Endothelial cell of umbilical vein (primary cell): ENCODE measurements around the gene SLC22A8. TPM values are rescaled to one million over a fixed set of nuclear protein-coding genes. Genes with fewer than 3 reads are reported as not detected.
"Not testable (repeated sequence)": the region's sequence is repeated elsewhere in the genome, so short reads cannot be mapped to it uniquely, and the experiment has no call there.

Source experiments
- BruUV-seq: library from RNA; stranded (reverse); fragments of 400-500 nt; replicated peaks from 2 replicates; lab custom pipeline; 2021; lab: Mats Ljungman, UMichigan
- CTCF ChIA-PET: fragments of 300-600, 350-600 bp; sonication (Branson Sonifier 250); formaldehyde crosslinking; loops from one replicate; lab custom pipeline; 2021; ENCODE audit warnings: antibody characterized with exemption, inconsistent platforms; lab: Charles Lee
- POLR2A ChIA-PET: fragments of 300-600, 350-600 bp; sonication (Branson Sonifier 250); formaldehyde crosslinking; loops from one replicate; lab custom pipeline; 2021; ENCODE audit warnings: antibody characterized with exemption, inconsistent platforms; lab: Charles Lee
- DNase-seq: peaks from one replicate; pipeline ENCODE4 v3.0.0-alpha.2; 2011; ENCODE audit warnings: low read depth, low spot score
- FAIRE-seq: peaks from 2 replicates; lab custom pipeline; 2011; peaks lifted over from hg19 to GRCh38; lab: Jason Lieb, UNC
- H2AFZ ChIP-seq: 2 replicates; pipeline ENCODE4 v1.6.0; 2012; ENCODE audit warnings: low read depth, low read length, control low read depth, inconsistent platforms
- H3K27ac ChIP-seq: 2 replicates; pipeline ENCODE4 v1.5.1; 2011; ENCODE audit warnings: low read depth, mild to moderate bottlenecking, control low read depth, low read length, moderate library complexity; ENCODE audit not compliant: insufficient read depth
- H3K27me3 ChIP-seq, 2 experiments: 2 replicates each; pipeline versions ENCODE4 v1.6.0 to v1.6.1; 2011; ENCODE audit warnings: low read length in 2 of 2, mixed read lengths in 1 of 2; ENCODE audit not compliant: control insufficient read depth in 2 of 2, insufficient read depth in 2 of 2
- H3K36me3 ChIP-seq, 2 experiments: 2 replicates in 1 of 2; 3 replicates in 1 of 2; pipeline ENCODE4 v1.5.1; 2011; ENCODE audit warnings: low read length in 2 of 2, mild to moderate bottlenecking in 1 of 2, moderate library complexity in 1 of 2; ENCODE audit not compliant: control insufficient read depth in 2 of 2, insufficient read depth in 2 of 2; ENCODE audit errors: extremely low read depth in 1 of 2
- H3K4me1 ChIP-seq: 3 replicates; pipeline ENCODE4 v1.5.1; 2011; ENCODE audit warnings: mild to moderate bottlenecking, low read length; ENCODE audit not compliant: control insufficient read depth, insufficient read depth; ENCODE audit errors: extremely low read depth
- H3K4me2 ChIP-seq: 2 replicates; pipeline ENCODE4 v1.6.1; 2011; ENCODE audit warnings: low read length, control low read depth, mixed read lengths; ENCODE audit not compliant: insufficient read depth
- H3K4me3 ChIP-seq, 3 experiments: fragments of 200-600 bp in 1 of 3; sonication (generic), shearing (Covaris generic) in 1 of 3; replicated peaks in 1 of 3; 2 replicates each; pipeline ENCODE4 v1.5.1; 2011 to 2016; ENCODE audit warnings: control low read depth in 3 of 3, low read length in 3 of 3, mild to moderate bottlenecking in 2 of 3, inconsistent platforms in 1 of 3, low read depth in 1 of 3, moderate library complexity in 1 of 3; ENCODE audit not compliant: insufficient read depth in 1 of 3
- H3K79me2 ChIP-seq: 2 replicates; pipeline ENCODE4 v1.6.0; 2012; ENCODE audit warnings: low read length, inconsistent platforms; ENCODE audit not compliant: control insufficient read depth, insufficient read depth
- H3K9ac ChIP-seq: replicated peaks from 2 replicates; pipeline ENCODE3; 2011; ENCODE audit warnings: low read length, control low read depth; ENCODE audit not compliant: insufficient read depth; ENCODE audit errors: extremely low read depth
- H3K9me1 ChIP-seq: replicated peaks from 3 replicates; pipeline ENCODE4 v1.6.0; 2011; ENCODE audit warnings: mild to moderate bottlenecking, low read length; ENCODE audit not compliant: control insufficient read depth, insufficient read depth; ENCODE audit errors: extremely low read depth
- H3K9me3 ChIP-seq: replicated peaks from 2 replicates; pipeline ENCODE4 v1.5.1; 2012; ENCODE audit warnings: low read length, inconsistent platforms; ENCODE audit not compliant: control insufficient read depth, insufficient read depth
- H4K20me1 ChIP-seq: replicated peaks from 2 replicates; pipeline ENCODE3; 2011; ENCODE audit warnings: mild to moderate bottlenecking, low read length; ENCODE audit not compliant: control insufficient read depth, insufficient read depth; ENCODE audit errors: extremely low read depth
- EZH2 ChIP-seq: IDR thresholded peaks from 2 replicates; pipeline ENCODE4 v1.6.1; 2012; ENCODE audit warnings: borderline replicate concordance, low read depth, mild to moderate bottlenecking, moderate library complexity, low read length, inconsistent platforms; ENCODE audit not compliant: severe bottlenecking
- FOS ChIP-seq: IDR thresholded peaks from 2 replicates; pipeline ENCODE4 v1.6.1; 2011; ENCODE audit warnings: mild to moderate bottlenecking, low read length, moderate library complexity, borderline replicate concordance; ENCODE audit not compliant: insufficient read depth
- GATA2 ChIP-seq: IDR thresholded peaks from 2 replicates; pipeline ENCODE4 v1.7.0; 2011; ENCODE audit warnings: low read depth, mild to moderate bottlenecking, moderate library complexity, mixed read lengths, low read length; ENCODE audit not compliant: insufficient read length, insufficient read depth
- JUN ChIP-seq: IDR thresholded peaks from 2 replicates; pipeline ENCODE4 v1.6.1; 2011; ENCODE audit warnings: borderline replicate concordance, low read depth; ENCODE audit not compliant: insufficient read length, insufficient read depth
- MYC ChIP-seq: IDR thresholded peaks from one replicate; pipeline ENCODE4 v1.6.1; 2011; ENCODE audit warnings: mild to moderate bottlenecking, low read depth, low read length
- POLR2A ChIP-seq: IDR thresholded peaks from 2 replicates; pipeline ENCODE4 v1.6.1; 2012; ENCODE audit warnings: low read depth, mild to moderate bottlenecking, control low read depth, low read length
- POLR2AphosphoS5 ChIP-seq: IDR thresholded peaks from 2 replicates; pipeline ENCODE4 v1.6.1; 2012; ENCODE audit warnings: low read depth, mild to moderate bottlenecking, control low read depth, low read length, moderate library complexity; ENCODE audit not compliant: insufficient read depth
- dilution Hi-C: fragments of 300-500 bp; cut with MboI; formaldehyde crosslinking; loops from one replicate; pipeline ENCODE4 v1.15.0; 2019; ENCODE audit warnings: low sequenced_read_pairs; ENCODE audit not compliant: extremely low pct_ligation_motif_present
- intact Hi-C: fragments of 100-400 bp; cut with micrococcal nuclease; formaldehyde crosslinking; loops from one replicate; pipeline ENCODE4 v1.10.0; 2022
- polyA plus RNA-seq, 4 experiments: library from polyadenylated mRNA; depleted of rRNA in 3 of 4; stranded (reverse) in 3 of 4; unstranded in 1 of 4; fragments of >200 nt; gene quantifications; 2 replicates each; pipeline versions ENCODE4 v1.2.1 to v1.2.3, GENCODE V29; 2011 to 2012; ENCODE audit warnings: missing spikeins in 1 of 4
- total RNA-seq: library from RNA; stranded (reverse); gene quantifications from 2 replicates; pipeline ENCODE4 v1.2.3, GENCODE V29; 2021
- TF ChIP-seq, protein P1 (sequence below): IDR thresholded peaks from 2 replicates; pipeline ENCODE4 v1.6.1; 2011; ENCODE audit not compliant: insufficient read depth, insufficient read length
- TF ChIP-seq, protein P2 (sequence below), 2 donors: IDR thresholded peaks; 1 replicate in 1 of 2; 2 replicates in 1 of 2; pipeline ENCODE4 v1.5.1; 2011; ENCODE audit warnings: low read length in 2 of 2, mild to moderate bottlenecking in 2 of 2, moderate library complexity in 2 of 2, control low read depth in 1 of 2, inconsistent platforms in 1 of 2, low read depth in 1 of 2; ENCODE audit not compliant: insufficient read depth in 1 of 2; ENCODE audit errors: extremely low read depth in 1 of 2

Gene SLC22A8
- total and polyA plus RNA-seq, 2 donors (not counting 3 experiments of a cell fraction or from before 2014, with no cell fraction given), result not detected

DNA sequence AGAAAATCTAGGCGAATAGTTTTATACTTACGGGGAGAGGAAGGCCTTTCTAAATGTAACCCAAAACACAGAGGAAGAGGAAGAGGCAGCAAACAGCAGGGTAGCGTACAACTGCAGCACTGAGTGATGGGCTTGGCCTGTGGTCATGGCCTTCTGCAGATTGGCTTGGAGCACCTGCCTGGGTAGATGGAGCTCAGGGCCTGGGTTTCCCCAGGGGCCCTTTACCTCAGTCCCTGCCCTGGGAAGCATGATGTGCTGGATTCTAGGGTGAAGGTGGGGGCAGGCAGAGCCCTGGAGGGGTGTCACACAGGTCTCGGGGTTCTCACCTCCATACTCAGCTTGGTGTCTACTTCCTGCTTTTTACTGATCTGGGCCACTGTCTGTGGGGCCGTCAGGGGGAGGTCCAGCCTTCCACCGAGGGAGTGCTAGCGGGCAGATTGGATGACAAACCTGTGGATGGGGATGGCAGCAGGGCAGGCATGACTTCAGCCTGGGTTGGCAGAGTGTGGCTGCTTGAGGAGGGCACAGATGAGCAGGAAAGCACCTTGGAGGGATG lies 66.8 kb downstream of the SLC22A8 start:
- H3K9ac ChIP-seq, result no peak overlapping the region
- no TSS peak for BruUV-seq
- POLR2A ChIA-PET, result no interaction called here
- H3K79me2 ChIP-seq, result no peaks in the 10 kb centered on the region
- H3K4me2 ChIP-seq, result no peak overlapping the region
- no peaks in the 10 kb centered on the region for H3K9me1 ChIP-seq
- TF ChIP-seq EZH2 (no peak), POLR2A (no peak), FOS (no peak), JUN (no peak), POLR2AphosphoS5 (no peak), MYC (no peak), GATA2 (no peak)
- TF ChIP-seq, protein P1, sequence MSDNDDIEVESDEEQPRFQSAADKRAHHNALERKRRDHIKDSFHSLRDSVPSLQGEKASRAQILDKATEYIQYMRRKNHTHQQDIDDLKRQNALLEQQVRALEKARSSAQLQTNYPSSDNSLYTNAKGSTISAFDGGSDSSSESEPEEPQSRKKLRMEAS, result no peak
- TF ChIP-seq, protein P2, sequence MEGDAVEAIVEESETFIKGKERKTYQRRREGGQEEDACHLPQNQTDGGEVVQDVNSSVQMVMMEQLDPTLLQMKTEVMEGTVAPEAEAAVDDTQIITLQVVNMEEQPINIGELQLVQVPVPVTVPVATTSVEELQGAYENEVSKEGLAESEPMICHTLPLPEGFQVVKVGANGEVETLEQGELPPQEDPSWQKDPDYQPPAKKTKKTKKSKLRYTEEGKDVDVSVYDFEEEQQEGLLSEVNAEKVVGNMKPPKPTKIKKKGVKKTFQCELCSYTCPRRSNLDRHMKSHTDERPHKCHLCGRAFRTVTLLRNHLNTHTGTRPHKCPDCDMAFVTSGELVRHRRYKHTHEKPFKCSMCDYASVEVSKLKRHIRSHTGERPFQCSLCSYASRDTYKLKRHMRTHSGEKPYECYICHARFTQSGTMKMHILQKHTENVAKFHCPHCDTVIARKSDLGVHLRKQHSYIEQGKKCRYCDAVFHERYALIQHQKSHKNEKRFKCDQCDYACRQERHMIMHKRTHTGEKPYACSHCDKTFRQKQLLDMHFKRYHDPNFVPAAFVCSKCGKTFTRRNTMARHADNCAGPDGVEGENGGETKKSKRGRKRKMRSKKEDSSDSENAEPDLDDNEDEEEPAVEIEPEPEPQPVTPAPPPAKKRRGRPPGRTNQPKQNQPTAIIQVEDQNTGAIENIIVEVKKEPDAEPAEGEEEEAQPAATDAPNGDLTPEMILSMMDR (IDR thresholded peaks at IDR 0.05; ENCODE audit: extremely low read depth in 1 of 2, insufficient read depth in 1 of 2, low read depth in 1 of 2, low read length in 2 of 2), result no peak
- no peak overlapping the region for H3K27ac ChIP-seq
- FAIRE-seq (no peak), DNase-seq (no peak)
- no peaks in the 10 kb centered on the region for H4K20me1 ChIP-seq
- no peaks in the 10 kb centered on the region for H3K4me1 ChIP-seq
- intact Hi-C loops, result no loop called here
- CTCF ChIA-PET, result interaction anchor here (1.3 kb wide), 1 partner anchor 87 kb away, joined by 3 read pairs; no protein-coding TSS in a partner anchor
- dilution Hi-C loops, result no loop called here
- no peak overlapping the region for H2AFZ ChIP-seq
- no peak overlapping the region for H3K4me3 ChIP-seq
- no peaks in the 10 kb centered on the region for H3K36me3 ChIP-seq
- no peaks in the 10 kb centered on the region for H3K9me3 ChIP-seq
- H3K27me3 ChIP-seq, result peaks cover 0 to 3% of the 10 kb centered on the region in 2 experiments

DNA sequence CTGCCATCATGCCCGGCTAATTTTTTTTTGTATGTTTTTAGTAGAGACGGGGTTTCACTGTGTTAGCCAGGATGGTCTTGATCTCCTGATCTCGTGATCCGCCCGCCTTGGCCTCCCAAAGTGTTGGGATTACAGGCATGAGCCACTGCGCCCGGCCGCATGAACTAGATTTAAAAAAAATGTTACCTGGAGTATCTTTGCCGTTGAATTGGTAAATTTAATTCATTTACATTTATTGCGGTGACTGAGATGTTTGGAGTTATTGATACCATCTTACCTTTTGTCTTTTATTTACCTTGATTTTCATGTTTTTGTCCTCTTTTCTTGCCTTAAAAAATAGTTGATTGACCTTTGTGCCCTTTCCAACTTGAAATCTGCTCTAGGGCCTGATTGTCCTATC lies 70.1 kb downstream of the SLC22A8 start:
- FAIRE-seq, H3K9ac ChIP-seq, H2AFZ ChIP-seq, CTCF ChIA-PET, H3K79me2 ChIP-seq, POLR2A ChIA-PET, DNase-seq, H3K27me3 ChIP-seq, H3K9me3 ChIP-seq, dilution Hi-C loops, BruUV-seq, H3K36me3 ChIP-seq, H3K27ac ChIP-seq, H3K4me2 ChIP-seq, H4K20me1 ChIP-seq, H3K4me3 ChIP-seq, intact Hi-C loops, H3K9me1 ChIP-seq, H3K4me1 ChIP-seq: not testable (repeated sequence)
